Hypothalamus (tissue), 51 donors: Measurements from ENCODE around the gene MCC.
A peak's percentile ranks its signal among the peaks of the same experiment; 100 is the strongest.

Source experiments
- DNase-seq, 51 donors: peaks; one replicate each; lab custom pipeline; 2025; lab: John Stamatoyannopoulos, UW

MCC gene

DNA sequence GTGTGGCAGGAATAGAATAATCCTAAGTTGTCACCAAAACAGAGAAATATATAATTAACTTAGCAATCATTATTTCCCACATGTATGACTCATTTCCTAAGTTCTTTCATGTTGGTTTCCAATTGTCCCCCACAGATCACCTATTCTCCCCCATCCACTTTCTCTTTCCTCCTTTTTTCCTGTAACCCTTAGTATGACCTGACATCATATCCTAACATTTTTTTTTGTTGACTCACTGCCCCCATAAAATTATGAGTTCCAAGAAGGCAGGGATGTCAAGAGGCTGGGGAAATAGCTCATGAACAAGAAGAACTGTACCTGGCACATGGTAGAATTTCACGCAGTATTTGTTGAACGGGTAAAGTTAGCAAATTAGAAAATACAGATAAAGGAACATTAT lies 324.9 kb downstream of the MCC start:
- DNase-seq: no peak

DNA sequence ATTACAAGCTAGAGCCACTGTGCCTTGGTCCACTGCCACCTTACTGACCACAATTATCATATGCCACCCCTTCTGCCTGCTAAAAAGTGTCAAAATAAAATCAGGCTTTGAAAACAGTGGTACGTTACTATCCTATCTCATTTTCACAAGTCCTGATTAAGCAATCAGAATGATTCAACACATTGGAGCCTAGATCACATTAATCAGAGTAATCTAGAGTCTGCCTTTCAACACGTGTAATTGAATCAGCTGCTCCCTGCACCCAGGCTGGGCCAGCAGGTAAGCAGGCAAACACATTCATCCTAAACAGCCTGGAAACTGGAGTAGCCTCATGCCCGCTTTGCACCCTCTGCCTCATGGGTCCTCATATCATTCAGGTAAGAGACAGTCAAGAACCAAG lies 325.5 kb downstream of the MCC start:
- no peak for DNase-seq

DNA sequence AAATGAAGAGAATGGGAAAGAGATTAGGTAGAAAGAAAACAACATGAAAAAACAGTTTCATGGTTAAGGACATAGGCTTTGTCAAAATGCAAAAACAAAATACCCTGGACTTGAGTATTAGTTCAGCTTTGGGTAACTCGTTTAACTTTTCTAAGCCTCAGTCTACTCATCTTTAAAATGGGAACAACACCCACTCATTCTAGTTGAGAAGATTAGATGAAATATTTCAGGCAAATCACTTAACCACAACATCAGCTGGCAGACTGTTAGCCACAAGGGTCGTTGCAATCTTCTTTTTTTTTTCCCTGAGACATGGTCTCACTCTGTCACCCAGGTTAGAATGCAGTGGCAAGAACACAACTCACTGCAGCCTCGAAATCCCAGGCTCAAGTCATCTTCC lies 326.0 kb downstream of the MCC start:
- DNase-seq: no peak

DNA sequence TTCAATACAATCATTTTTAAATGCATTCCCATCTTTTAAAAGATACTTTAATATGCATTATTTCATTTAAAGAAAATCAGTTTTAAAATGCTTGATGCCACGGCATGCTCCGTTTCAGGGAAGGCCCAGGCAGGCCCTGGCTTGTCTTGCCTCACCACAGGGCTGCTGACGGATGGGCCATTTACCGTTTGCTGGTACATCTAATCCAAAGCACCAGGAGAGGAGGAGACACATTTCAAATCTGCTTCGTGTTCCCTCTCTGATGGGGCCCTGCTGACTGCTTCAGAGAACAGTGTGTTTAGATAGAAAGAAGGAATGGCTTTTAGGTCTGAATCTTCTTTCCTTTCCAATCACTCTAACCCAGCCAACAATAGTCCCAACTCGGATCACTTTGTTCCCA lies 326.4 kb downstream of the MCC start:
- no peak for DNase-seq

DNA sequence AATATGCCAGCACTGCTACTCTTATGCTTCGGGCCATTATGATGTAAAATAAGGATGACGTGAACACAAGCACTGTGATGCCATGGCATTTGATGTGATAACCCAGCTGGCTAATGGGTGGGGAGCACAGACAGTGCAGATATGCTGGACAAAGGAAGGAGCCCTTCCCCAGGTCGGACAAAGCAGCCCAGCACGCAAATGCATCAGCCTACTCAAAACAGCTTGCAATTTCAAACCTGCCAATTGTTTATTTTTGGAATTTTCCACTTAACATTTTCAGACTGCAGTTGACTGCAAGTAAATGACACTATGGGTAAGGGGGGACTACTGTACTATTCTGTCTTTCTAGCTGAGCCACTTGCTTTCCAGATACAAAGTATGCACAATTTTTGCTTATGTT lies 330.4 kb downstream of the MCC start:
- no peak for DNase-seq

DNA sequence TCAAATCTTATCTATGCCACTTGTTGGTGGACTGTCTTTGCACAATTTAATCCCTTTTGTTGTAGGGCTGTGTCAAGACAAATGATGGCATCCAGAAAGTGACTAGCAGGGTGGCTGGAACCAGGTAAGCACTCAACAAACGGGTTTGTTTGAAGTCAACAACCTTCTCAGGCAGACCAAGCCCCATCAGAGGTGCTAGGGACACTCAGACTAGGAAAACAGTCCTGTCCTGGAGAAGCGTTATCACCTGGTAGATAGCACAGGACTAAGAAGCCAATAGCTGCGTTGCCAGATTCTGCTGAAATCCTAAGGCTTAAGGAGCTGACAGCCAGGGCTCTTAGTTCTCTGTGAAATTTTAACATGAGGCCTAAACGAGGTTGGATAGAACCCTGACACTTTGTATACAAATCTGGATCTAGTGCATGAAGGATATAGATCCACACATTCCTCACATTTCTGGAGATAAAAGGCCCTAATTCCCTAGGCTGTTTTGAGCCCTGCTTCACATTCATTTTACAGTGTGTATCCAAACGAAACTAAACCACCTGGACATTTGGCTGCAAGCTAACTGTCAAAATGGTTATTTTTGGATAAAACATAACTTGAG lies 331.9 kb downstream of the MCC start:
- no peak for DNase-seq

DNA sequence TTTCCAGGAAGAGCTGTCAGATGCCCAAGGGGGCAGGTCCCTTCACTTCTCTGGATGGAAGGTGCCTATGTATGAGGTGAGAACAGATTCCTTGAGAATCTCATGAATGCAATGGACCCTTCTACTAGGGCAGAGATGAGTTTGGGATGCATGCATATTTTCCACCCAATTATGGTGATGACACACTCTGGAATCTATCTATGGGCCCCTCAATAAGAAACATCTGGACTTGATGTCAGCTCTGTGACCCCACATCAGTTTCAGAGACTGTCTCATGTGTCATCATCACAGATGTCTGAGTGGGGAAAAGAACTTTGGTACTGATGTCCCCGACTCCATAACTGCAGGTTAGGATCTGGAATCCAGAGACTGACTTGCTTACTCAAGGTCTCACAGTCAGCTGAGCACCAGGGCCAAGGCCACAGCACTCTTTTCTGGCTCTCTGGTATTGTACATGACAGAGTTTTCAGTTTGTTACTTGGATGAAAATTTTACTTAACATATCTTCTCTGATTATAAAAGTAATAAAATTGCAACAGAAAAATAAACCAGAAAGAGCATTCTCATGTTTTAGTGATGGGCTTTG lies 334.6 kb downstream of the MCC start:
- DNase-seq: no peak

DNA sequence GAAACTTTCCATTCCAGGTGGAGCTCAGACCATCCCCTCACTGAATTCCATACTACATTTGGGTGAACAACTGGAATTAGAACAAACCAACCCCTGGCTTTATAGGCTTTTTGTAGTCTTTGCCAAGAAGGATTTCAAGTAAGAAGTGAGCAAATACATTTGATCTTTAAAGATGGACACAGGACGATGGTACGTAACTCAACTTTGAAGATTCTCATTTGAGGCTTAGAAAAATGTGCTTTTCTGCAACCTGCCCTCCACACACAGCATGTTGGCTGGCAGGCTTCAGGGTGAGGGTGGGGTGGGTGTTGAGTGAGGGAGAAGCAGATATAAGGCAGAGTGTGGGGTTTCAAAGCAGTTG lies 335.9 kb downstream of the MCC start:
- DNase-seq: no peak

DNA sequence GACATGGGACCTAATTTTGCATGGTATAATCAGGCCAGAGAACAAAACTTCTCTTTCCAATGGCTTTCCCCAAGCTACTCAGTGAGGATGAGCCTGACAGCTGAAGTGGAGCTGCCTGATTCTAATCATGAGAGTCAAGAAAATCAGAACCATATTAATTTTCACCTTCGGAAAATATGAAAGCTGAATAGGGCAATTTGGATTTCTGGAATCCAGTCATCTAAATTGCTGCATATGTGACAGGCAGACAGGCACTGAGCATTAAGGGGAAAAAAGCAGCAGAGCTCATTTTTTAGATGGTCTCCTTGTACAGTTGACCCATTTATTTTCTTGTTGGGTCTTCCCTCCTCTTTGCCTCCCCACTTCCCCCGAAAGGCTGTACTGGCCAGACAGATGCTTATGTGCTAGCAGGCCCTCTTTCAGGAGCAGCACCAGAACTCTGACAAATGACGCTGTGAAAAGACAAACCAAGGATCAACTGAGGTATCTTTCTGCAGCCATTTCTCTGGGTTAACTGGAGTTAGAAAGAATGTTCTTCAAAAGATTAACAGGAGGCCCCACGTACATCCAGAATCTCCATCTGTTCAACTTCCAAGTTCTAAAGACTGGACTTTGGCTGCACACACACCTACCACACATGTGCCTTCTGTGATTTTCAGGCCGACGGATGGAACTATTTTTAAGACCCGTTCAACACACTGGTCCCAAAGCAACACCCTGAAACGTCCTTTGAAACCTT lies 336.4 kb downstream of the MCC start:
- no peak for DNase-seq

DNA sequence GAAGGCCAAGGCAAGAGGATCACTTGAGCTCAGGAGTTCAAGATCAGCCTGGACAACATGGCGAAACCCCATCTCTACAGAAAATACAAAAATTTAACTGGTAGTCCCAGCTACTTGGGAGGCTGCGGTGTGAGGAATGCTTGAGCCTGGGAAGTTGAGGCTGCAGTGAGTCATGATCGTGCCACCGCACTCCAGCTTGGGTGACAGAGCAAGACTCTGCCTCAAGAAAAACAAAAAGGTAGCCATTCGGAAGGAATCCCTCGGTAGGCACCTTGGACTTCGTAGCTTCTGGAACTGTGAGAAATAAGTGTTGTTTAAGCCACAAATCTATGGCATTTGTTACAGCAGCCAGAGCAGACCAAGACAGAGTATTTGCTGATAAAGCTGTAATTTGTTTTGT lies 337.4 kb downstream of the MCC start:
- DNase-seq: no peak

DNA sequence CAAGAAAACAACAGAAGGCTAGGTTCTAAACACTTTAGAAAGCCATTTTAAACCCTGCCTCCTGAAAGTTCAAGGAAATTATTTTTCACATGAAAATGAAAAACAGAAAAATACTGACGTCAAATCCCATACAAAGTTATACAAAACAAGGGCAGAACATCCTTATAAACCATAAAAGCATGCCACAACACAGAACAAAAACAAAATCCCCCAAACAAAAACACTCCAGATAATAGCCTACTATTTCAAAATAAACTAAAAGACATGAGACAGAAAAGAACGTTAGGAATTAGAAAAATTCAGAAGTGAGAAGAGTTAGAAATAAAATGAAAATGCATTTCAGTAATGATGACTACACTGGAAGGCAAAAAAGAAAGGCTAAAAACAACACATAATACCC lies 338.0 kb downstream of the MCC start:
- no peak for DNase-seq

DNA sequence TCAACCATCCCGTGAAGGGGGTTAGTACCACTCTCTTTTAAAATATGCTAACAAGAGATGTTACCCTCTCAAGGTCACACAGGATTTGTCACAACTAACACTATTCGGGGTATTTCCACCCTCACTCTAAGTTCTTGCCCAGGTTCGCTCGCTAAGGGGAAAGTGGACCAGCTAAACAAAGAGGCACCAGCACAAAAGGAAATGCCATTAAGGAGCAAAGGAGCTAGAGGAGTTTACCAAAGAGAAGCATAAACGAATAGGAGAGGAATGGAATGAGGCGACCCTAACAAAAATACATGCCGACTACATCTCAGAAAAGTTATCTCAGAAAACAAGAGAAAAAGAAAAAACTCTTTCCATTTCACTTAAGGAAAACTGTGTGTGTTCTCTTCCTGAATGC lies 340.7 kb downstream of the MCC start:
- no peak for DNase-seq

DNA sequence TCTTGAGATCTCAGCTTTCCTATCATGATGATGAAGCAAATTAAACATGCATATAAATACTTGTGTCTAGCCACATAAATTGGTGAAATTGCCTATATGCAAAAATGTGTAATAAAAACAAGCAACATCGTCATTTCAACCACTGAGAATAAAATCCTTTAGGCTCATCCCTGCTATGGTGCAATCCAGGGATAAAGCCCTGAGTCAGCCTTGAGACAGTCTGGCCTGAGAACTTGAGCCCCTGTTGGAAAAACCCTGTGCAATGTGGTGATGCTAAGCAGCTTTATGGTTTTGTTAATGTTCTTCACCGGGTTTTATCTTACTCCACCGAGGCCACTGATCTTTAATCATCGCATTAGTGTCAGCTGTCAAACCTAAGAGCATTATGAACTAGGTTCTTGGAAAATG lies 341.1 kb downstream of the MCC start:
- no peak for DNase-seq

DNA sequence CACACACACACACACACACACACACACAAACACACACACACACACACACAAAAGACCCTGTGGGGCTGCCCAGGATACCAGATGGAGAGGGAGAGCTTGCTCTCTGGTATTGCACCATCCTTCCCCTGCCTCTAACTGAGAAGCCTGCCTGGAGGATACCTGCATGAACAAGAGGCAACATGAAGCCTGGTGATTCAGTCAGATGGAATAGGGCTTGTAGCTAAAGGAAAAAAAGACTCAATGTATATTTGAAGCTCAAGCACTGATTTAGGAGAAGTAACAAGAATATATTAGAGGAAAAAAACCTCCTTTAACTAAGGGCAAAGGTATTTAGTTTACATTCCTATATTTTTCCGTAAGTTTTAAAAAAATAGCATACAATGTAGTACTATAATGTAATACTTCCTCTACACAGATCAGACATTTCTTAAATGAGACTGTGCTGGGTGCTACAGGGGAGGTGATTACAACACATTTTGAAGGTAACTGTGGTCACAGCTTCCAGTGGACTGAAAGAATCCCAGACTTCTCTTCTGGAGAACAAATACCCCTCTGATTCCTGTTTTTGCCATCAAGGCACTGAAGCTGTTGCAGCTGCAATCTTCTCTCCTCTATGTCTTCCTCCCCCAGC lies 342.4 kb downstream of the MCC start:
- no peak for DNase-seq

DNA sequence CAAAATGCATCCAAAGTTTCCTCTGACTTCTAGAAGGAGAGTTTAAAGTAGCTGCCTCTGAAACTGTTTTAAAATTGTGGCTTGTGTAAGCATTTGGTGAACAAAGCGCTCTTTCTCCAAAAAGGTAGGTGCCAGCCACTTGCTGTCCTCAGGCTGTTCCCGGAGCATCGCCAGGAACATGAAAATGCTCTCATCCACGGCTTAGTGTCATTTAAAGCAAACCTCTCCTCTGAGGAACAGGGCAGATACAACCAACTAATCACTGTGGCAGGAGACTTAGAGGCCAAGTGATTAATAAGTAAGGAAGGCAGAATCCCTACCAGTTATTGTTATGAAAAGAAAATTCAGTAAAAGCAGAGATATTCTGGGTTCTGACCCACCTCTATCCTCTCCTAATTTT lies 346.1 kb downstream of the MCC start:
- DNase-seq: peak in 5 of 51 donors; percentile 4 to 19 (median 7)

DNA sequence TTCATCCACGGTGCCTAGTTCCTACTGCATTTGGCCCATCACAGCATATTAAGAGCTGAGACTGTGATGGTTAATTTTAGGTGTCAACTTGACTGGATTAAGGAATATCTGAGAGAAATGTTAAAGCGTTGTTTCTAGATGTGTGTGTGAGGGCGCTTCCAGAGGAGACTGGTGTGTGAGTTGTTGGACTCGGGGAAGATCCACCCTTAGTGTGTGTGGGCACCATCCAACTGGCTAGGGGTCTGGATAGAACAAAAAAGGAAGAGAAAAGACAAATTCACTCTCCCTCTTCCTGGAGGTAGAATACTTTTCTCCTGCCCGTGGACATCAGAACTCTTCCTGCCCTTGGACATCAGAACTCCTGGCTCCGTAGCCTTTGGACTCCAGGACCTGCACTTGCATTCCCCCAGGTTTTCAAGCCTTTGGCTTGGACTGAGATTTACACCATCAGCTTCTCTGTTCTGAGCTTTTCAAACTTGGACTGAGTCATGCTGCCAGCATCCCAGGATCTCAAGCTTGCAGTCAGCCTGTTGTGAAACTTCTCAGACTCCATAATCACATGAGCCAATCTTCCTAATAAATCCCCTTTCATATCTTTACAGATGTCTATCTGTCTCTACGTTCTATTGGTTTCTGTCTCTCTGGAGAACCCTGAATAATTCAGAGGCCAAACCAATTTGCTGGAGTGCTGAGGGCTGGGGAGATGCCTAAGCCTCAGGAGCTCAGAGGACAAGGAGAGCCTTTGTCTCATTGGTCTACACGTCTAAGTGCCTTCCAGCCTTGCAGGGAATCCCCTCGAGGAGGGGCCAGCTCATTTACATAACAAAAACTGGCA lies 347.2 kb downstream of the MCC start:
- DNase-seq: peak in 9 of 51 donors; percentile 9 to 48 (median 29)

DNA sequence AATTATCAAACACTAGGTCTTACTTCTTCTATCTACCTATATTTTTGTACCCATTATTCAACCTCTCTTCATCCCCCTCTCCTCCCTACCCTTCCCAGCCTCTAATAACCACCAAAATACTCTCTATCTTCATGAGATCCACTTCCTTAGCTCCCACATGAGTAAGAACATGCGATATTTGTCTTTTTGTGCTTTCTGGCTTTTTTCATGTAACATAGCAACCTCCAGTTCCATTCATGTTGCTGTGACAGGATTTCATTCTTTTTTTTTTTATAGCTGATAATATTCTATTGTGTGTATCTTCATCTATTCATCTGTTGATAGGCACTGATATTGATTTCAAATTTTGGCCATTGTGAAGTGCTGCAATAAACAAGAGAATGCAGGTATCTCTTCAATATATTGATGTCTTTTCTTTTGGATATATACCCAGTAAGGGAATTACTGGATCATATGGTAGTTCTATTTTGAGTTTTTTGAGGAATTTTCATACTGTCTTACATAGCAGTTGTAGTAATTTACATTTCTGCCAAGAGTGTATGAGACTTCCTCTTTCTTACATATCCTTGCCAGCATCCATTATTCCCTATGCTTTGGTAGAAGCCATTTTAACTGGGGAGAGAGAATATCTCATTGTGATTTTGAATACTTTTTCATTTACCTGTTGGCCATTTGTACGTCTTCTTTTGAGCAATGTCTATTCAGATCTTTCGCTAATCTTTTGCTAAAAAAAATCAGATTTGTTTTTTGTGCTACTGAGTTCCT lies 354.9 kb downstream of the MCC start:
- DNase-seq: no peak

DNA sequence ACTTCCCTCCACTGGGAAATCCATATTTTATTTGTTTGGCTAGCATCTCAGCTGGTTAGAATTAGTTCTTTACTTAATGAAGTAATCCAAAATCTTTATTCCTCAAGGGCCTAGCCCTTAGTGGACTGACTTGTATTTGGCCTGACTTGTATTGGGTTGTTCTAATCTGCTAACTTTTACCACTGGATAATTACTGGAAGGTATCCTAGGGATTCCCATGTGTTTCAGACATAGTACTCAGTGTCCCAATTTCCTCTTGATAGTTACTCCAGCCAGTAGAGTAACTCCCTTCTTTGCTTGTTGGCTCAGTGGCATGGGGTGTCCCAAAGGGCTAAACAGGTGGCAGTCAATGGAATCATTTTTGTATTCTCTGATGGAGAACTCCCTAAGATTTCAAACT lies 355.7 kb downstream of the MCC start:
- DNase-seq: no peak

DNA sequence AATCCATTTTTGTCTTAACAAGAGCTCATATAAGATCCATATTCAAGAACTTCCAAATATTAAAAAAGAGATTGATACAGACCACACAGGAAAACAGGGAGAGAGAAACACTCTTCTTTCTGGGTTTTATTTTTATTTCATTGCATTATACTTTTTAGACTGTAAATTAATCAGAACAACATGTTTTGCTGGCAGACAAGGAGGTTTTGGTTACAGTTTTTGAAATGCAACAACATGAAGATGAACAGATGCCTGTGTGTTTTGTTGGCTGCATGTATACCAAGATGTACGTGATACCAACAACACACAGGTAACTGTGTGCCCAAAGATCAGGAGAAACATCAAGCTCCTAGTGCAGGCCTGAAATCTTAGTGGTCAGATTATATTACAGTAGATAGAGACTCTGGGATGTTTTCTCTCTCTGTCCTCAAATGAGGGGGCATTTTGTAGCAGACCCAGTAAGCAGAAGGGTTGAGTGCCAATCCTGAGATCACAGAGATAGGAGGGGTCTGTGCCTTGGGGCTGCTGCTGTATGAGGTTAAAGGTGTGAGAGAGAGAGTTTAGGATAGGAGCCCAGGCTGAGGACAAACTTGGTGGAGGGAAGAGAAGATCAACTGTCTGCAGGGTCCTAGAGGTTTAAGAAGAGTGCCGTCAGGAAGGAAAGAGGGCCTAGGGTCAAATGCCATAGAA lies 359.5 kb downstream of the MCC start:
- no peak for DNase-seq

DNA sequence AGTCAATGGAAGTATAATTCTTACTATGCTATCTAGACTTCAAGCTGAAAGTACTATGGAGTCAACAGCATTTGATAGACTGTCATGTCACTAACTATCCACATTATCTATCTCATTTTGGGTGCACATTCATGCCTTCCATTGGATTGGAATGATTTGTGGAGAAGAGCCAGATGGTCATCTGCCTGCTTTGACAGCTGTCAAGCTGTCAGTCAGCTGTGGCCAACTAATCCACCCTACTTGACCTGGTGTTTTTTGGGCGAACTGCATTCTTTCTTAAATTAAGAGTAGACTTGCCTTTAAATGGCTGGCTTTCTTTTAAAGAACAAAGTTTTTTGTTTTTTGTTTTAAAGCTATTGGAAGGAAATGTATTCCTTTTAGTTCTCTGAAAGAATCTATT lies 360.2 kb downstream of the MCC start:
- DNase-seq: no peak
